ENCODE results near the gene SLCO4C1. TPM values are rescaled to one million over a fixed set of nuclear protein-coding genes. Genes with fewer than 3 reads are reported as not detected.
"Not testable (repeated sequence)": the region's sequence is repeated elsewhere in the genome, so short reads cannot be mapped to it uniquely, and the experiment has no call there.

SLCO4C1 gene
- not detected in 2 replicates for total RNA-seq (2022)
- Bru-seq, nascent RNA: not detected
- percentile 6 among the genes with signal in this experiment for BruChase-seq, experiment 1, labeled RNA remaining after a 6-hour chase
- percentile 2 among the genes with signal in this experiment for BruChase-seq, experiment 2, labeled RNA remaining after a 2-hour chase
- long read RNA-seq: 0 reads

GRCh38 chr5:102296178-102296817 lies at the start of gene SLCO4C1:
Gene SLCO4C1 (minus strand): TSS chr5:102296284. CDS start chr5:102296262, 22 bp downstream.
- H3K27ac Mint-ChIP-seq (ENCODE audit: low read depth, unreplicated experiment): no peak within 1 kb of the TSS
- DNase-seq (ENCODE audit: unreplicated experiment): no peak
- CTCF ChIA-PET: interaction anchor here (0.6 to 0.7 kb wide), 2 partner anchors 44 to 1269 kb away, joined by 3 read pairs; no protein-coding TSS in a partner anchor

GRCh38 chr5:102341681-102342288 lies 45.7 kb upstream of the SLCO4C1 start:
- Mint-ChIP-seq H3K27me3 (ENCODE audit: insufficient read depth, unreplicated experiment) (no peaks in the 10 kb centered on the region), H3K4me1 (ENCODE audit: insufficient read depth, unreplicated experiment) (no peaks in the 10 kb centered on the region), H3K36me3 (ENCODE audit: insufficient read depth, unreplicated experiment) (no peaks in the 10 kb centered on the region), H3K4me3 (ENCODE audit: unreplicated experiment) (no peak overlapping the region), H3K27ac (ENCODE audit: low read depth, unreplicated experiment) (no peak overlapping the region), H3K9me3 (ENCODE audit: unreplicated experiment) (no peaks in the 10 kb centered on the region)
- intact Hi-C loops (cut with micrococcal nuclease): no loop called here
- ChIA-PET CTCF (interaction anchor here (0.7 to 0.9 kb wide), 2 partner anchors 14 to 213 kb away, joined by 3 to 4 read pairs; no protein-coding TSS in a partner anchor), POLR2A (no interaction called here)
- DNase-seq (ENCODE audit: unreplicated experiment): peak; percentile 45
- no TSS peak for BruUV-seq (replicated peaks)
- no peak for TF ChIP-seq CTCF (IDR thresholded peaks at IDR 0.05; ENCODE audit: unreplicated experiment)

More at GRCh38 chr5:102296178-102296817, at the start of gene SLCO4C1:
- H3K36me3 Mint-ChIP-seq (ENCODE audit: insufficient read depth, unreplicated experiment): no peaks in the 10 kb centered on the region
- TF ChIP-seq CTCF (IDR thresholded peaks at IDR 0.05; ENCODE audit: unreplicated experiment): no peak
- POLR2A ChIA-PET: interaction anchor here (1.1 kb wide), 1 partner anchor 10 kb away, joined by 4 read pairs; no protein-coding TSS in a partner anchor
- peaks cover 6% of the 10 kb centered on the region for H3K4me1 Mint-ChIP-seq (ENCODE audit: insufficient read depth, unreplicated experiment)
- intact Hi-C loops (cut with micrococcal nuclease): no loop called here
- no TSS peak for BruUV-seq (replicated peaks)
- H3K4me3 Mint-ChIP-seq (ENCODE audit: unreplicated experiment): no peak within 1 kb of the TSS
- no peaks in the 10 kb centered on the region for H3K9me3 Mint-ChIP-seq (ENCODE audit: unreplicated experiment)
- no peaks in the 10 kb centered on the region for H3K27me3 Mint-ChIP-seq (ENCODE audit: insufficient read depth, unreplicated experiment)

- no peak overlapping the region for H3K4me3 Mint-ChIP-seq (ENCODE audit: unreplicated experiment)
- ChIA-PET POLR2A (no interaction called here), CTCF (no interaction called here)
- no peaks in the 10 kb centered on the region for H3K36me3 Mint-ChIP-seq (ENCODE audit: insufficient read depth, unreplicated experiment)
- no peak for DNase-seq (ENCODE audit: unreplicated experiment)
- intact Hi-C loops (cut with micrococcal nuclease): no loop called here
- no peaks in the 10 kb centered on the region for H3K27me3 Mint-ChIP-seq (ENCODE audit: insufficient read depth, unreplicated experiment)
- no TSS peak for BruUV-seq (replicated peaks)
- H3K9me3 Mint-ChIP-seq (ENCODE audit: unreplicated experiment): peaks cover 14% of the 10 kb centered on the region
- TF ChIP-seq CTCF (IDR thresholded peaks at IDR 0.05; ENCODE audit: unreplicated experiment): no peak
- H3K4me1 Mint-ChIP-seq (ENCODE audit: insufficient read depth, unreplicated experiment): no peaks in the 10 kb centered on the region
- no peak overlapping the region for H3K27ac Mint-ChIP-seq (ENCODE audit: low read depth, unreplicated experiment)
These were observed 28.6 kb upstream of the SLCO4C1 start for GRCh38 chr5:102324714-102325113.

GRCh38 chr5:102318801-102319200 lies 22.7 kb upstream of the SLCO4C1 start:
- POLR2A ChIA-PET: interaction anchor here (0.6 to 0.7 kb wide), 2 partner anchors 22 to 211 kb away, joined by 3 read pairs; no protein-coding TSS in a partner anchor
- intact Hi-C loops (cut with micrococcal nuclease); H3K4me3 Mint-ChIP-seq (ENCODE audit: unreplicated experiment); DNase-seq (ENCODE audit: unreplicated experiment); H3K4me1 Mint-ChIP-seq (ENCODE audit: insufficient read depth, unreplicated experiment); H3K36me3 Mint-ChIP-seq (ENCODE audit: insufficient read depth, unreplicated experiment); H3K9me3 Mint-ChIP-seq (ENCODE audit: unreplicated experiment); BruUV-seq (replicated peaks); H3K27ac Mint-ChIP-seq (ENCODE audit: low read depth, unreplicated experiment); H3K27me3 Mint-ChIP-seq (ENCODE audit: insufficient read depth, unreplicated experiment): not testable (repeated sequence)
- CTCF ChIA-PET: interaction anchor here (0.6 to 1.2 kb wide), 2 partner anchors 33 to 188 kb away, joined by 3 read pairs; no protein-coding TSS in a partner anchor
